GM19099 (cell line): Measurements from ENCODE around the gene MORC4.

Experiments
- POLR2A ChIP-seq: IDR thresholded peaks from 3 replicates; pipeline ENCODE4 v1.6.1; 2011; ENCODE audit warnings: low read depth; ENCODE audit not compliant: insufficient read length; ENCODE audit errors: extremely low read depth

Gene MORC4

GRCh38 chrX:106933538-106933961, 66.5 kb downstream of the MORC4 start:
- no peak for TF ChIP-seq POLR2A

GRCh38 chrX:106932960-106933537, 67.0 kb downstream of the MORC4 start:
- TF ChIP-seq POLR2A = no peak

GRCh38 chrX:106932492-106932923, 67.5 kb downstream of the MORC4 start:
- no peak for TF ChIP-seq POLR2A

GRCh38 chrX:106931831-106932491, 68.1 kb downstream of the MORC4 start:
- no peak for TF ChIP-seq POLR2A

- TF ChIP-seq POLR2A = no peak
Measured at GRCh38 chrX:106928227-106928626, 71.8 kb downstream of the MORC4 start.

- no peak for TF ChIP-seq POLR2A
Measured at GRCh38 chrX:106927700-106928099, 72.3 kb downstream of the MORC4 start.

- no peak for TF ChIP-seq POLR2A
Measured at GRCh38 chrX:106927023-106927422, 73.0 kb downstream of the MORC4 start.

- TF ChIP-seq POLR2A = no peak
Measured at GRCh38 chrX:106921637-106922036, 78.4 kb downstream of the MORC4 start.

GRCh38 chrX:106919932-106920452, 80.0 kb downstream of the MORC4 start, which contains the start of gene CLDN2:
TSS of gene CLDN2 (plus strand) at chrX:106920402. CDS start at chrX:106928229, 7,827 bp downstream.
- no peak for TF ChIP-seq POLR2A

- TF ChIP-seq POLR2A = no peak
Measured at GRCh38 chrX:106917830-106918500, 82.0 kb downstream of the MORC4 start.

- TF ChIP-seq POLR2A = no peak
Measured at GRCh38 chrX:106912864-106913263, 87.1 kb downstream of the MORC4 start.

- no peak for TF ChIP-seq POLR2A
Measured at GRCh38 chrX:106906361-106906760, 93.7 kb downstream of the MORC4 start.

- TF ChIP-seq POLR2A = no peak
Measured at GRCh38 chrX:106905064-106905708, 94.8 kb downstream of the MORC4 start.

- TF ChIP-seq POLR2A = no peak
Measured at GRCh38 chrX:106903856-106904528, 96.0 kb downstream of the MORC4 start.

GRCh38 chrX:106903291-106903824, 96.7 kb downstream of the MORC4 start, which contains the start of gene RIPPLY1:
TSS of gene RIPPLY1 (minus strand) at chrX:106903341. CDS start at chrX:106903287, 54 bp downstream.
- no peak for TF ChIP-seq POLR2A

GRCh38 chrX:106902684-106903083, 97.3 kb downstream of the MORC4 start:
- no peak for TF ChIP-seq POLR2A
